Forelimb muscle (tissue), 1 donor: Measurements from ENCODE around the gene PDIA6. TPM values are rescaled to one million over a fixed set of nuclear protein-coding genes. Genes with fewer than 3 reads are reported as not detected.
"Not testable (repeated sequence)": the region's sequence is repeated elsewhere in the genome, so short reads cannot be mapped to it uniquely, and the experiment has no call there.

Experiments
- DNase-seq: peaks from one replicate; pipeline ENCODE4 v3.0.0-alpha.2; 2013; ENCODE audit warnings: low read depth
- polyA plus RNA-seq: library from polyadenylated mRNA; unstranded; fragments of 120-200 nt; gene quantifications from one replicate; pipeline ENCODE4 v1.2.1, GENCODE V29; 2013; ENCODE audit not compliant: insufficient read length

Gene PDIA6
- polyA plus RNA-seq, 1 donor = 111 TPM

DNA sequence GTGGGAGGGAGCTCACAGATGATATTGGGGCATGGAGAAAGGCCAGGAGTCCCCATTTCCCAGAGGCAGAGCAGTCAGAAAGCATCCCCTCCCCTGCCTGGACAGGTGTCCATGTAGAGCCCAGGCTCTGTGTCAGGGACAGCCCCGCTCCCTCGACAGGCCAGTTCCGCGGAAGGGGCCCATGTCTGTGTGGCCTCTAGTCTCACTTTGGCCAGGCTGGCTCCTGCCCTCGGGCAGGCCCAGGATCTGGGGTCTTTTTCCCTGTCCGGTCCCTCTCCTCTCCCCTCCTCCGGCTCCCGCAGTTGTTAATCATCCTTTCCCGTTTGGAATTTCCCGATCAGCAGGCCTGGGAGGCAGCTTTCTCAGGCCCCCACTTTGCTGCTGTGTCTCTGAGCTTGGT lies 20.4 kb upstream of the PDIA6 start:
- no peak for DNase-seq

- DNase-seq = peak; percentile 50
Measured at GRCh38 chr2:10832203-10832936, 19.8 kb upstream of the PDIA6 start.

DNA sequence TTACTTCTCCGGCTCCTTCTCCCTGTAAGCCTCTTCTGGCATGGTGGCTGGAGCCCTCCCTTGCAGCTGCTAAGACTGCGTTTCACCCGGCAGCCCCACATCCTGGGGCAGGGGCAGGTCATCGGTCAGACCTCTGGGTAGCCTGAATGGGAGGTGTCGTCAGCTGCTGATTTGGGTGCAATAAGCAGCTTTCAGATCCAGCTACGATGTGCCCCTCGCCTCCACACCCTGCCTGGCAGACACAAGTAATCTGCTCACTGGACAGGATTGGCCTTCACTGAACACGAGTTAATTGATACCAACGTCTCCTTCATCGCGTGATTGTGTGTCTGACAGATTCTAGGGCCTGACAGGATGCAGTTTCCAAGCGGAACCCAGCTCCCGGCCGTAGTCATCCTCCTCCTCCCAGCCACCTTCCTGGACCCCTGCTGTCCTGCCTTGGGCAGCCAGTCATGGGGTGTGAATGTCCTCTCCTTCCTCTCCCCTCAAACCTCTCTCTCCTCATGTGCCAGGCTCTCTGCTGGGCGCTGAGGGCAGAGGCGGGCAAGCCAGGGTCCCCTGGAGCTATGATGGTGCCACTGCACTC lies 18.9 kb upstream of the PDIA6 start:
- no peak for DNase-seq

DNA sequence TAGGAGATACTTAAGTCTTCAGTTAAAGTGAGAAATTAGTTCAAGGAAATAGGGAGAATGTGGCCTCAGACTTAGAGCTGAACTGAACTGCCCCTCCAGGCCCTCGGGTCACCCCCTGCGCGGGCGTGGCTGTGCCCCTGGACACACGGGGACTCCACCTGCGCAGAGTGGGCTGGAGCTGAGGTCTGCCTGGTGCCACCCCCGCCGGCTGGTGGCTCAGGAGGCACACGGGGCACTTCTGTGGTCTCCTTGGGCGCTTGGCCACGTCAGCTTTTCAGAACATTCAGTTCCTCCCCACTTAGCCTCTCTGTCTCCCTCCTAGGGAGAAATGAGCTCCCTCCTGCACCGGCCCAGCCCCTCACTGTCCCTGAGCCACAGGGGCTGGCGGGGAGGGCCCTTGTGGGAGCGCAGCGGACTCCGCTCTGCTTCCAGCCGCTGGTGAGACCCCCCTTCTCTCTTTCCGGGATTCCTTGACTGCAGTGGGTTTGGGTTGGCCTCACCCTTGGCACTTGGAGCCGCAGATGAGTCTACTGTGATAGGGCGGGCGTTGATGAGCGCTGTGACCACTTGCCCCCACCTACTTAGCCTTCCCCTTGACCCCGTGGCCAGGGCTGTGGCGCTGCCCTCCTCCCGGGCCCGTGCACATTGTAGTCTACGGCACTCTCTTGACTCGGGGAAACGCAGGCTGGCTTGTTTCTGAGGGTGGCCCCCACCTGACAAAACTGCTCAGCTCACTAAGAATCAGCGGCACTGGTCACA lies 18.2 kb upstream of the PDIA6 start:
- DNase-seq = no peak

DNA sequence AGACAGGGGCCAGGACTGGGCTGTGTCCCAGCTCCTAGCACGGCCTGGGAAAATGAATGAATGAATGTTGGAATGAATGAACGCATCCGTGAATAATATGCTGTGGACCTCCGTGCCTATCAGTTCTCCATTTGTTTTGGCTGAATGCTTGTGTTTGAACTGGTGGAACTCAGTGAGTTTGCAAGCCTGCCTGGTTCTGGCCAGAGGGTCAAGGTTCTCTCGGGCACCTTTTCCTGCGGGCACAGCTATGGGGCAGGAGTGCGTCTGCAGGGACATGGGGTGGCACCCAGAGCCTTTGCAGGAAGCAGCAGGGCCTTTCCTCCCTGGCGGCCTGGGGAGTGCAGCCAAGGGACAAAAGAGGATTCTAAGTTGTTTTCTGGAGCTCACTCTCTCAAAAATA lies 17.6 kb upstream of the PDIA6 start:
- DNase-seq = no peak

DNA sequence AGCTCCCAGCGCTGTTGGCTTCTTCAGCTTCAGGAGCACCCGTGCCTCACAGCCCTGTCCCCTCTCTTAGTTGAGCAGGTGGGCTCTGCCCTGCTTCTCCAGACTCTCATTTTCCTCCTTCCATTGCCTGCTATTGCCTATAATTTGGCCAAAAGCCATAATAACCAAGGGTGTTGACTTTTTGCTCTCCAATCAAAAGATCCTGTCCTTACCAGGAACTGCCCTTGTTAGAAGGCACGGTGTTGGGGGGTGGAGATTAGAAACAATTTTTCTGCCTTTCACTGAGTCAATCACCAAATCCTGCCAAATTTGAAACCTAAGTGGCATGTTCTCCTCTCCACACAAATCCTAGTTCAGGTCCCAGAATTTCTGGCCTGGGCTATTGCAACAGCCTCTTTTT lies 16.7 kb upstream of the PDIA6 start:
- DNase-seq = no peak

GRCh38 chr2:10828346-10828745 lies 15.8 kb upstream of the PDIA6 start:
- no peak for DNase-seq

GRCh38 chr2:10826625-10827024 lies 14.0 kb upstream of the PDIA6 start:
- DNase-seq = no peak

GRCh38 chr2:10826026-10826425 lies 13.4 kb upstream of the PDIA6 start:
- DNase-seq = no peak

GRCh38 chr2:10824191-10824590 lies 11.6 kb upstream of the PDIA6 start:
- no peak for DNase-seq

DNA sequence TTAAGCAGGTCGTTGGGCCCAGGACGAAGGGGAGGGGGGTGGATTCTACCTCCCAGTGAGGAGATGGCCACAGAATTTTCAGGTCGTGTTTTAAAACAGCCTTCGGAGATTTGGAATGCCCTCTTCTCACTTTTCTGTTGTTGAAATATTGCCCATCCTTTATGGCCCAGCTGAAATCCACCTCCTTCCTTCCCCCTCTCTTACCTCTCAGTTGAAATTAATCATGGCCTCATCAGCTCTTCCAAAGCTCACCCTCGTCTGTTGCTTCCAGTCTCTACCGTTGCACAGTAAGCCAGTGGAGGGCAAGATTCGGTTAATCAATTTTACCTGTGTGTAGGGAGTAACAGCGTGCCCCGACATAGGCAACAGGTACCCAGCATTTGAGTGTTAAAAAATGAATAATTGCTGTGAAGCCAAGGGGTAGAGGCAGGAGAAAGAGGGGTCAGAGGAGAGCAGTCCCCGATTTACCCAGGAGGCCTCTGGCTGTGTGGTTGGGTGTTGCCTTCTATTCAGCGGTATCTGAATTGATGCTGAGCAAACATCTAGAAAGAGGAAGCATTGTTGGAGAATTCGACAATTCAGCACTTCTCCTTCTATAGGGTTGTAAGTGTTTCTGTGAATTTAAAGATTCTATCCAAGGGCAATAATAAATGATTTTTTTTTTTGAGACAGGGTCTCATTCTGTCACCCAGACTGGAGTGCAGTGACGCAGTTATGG lies 8.6 kb upstream of the PDIA6 start:
- DNase-seq = no peak

DNA sequence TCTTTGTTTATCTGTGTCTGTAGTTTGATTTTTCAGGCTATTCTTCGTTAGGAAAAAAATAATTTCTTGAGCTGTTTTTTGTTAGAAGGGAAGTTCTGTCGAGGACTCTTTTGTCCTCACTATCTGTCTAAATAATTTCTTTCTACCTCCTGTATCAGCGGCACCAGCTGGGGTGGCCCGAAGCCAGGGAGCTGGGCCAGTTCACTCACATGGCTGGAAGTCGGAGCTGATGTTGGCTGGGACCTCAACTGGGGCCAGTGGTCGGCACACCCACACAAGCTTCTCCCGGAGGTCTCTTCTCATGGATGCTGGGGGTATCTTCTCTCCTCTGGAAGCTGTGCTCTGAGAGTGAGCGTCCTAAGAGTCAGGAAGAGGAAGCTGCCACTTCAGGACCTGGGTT lies 8.0 kb upstream of the PDIA6 start:
- no peak for DNase-seq

GRCh38 chr2:10819714-10820314 lies 7.2 kb upstream of the PDIA6 start:
- no peak for DNase-seq

DNA sequence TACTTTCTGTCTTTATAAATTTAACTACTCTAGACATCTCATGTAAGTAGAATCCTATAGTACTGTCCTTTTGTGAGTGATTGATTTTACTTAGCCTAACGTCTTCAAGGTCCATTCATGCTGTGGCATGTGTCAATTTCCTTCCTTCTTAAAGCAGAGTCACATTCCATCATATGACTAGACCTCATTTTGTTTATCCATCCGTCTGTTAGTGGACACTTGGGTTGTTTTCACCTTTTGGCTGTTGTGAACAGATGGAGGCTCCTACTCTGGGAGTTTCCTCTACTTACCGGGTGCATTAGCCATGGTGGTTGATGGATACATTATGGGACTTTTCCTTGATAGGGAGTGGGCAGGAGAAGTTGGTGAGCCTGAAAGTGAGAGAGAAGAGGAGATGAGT lies 6.4 kb upstream of the PDIA6 start:
- no peak for DNase-seq

- DNase-seq = not testable (repeated sequence)
Measured at GRCh38 chr2:10818305-10818704, 5.7 kb upstream of the PDIA6 start.

- DNase-seq = no peak
Measured at GRCh38 chr2:10817413-10817812, 4.8 kb upstream of the PDIA6 start.

DNA sequence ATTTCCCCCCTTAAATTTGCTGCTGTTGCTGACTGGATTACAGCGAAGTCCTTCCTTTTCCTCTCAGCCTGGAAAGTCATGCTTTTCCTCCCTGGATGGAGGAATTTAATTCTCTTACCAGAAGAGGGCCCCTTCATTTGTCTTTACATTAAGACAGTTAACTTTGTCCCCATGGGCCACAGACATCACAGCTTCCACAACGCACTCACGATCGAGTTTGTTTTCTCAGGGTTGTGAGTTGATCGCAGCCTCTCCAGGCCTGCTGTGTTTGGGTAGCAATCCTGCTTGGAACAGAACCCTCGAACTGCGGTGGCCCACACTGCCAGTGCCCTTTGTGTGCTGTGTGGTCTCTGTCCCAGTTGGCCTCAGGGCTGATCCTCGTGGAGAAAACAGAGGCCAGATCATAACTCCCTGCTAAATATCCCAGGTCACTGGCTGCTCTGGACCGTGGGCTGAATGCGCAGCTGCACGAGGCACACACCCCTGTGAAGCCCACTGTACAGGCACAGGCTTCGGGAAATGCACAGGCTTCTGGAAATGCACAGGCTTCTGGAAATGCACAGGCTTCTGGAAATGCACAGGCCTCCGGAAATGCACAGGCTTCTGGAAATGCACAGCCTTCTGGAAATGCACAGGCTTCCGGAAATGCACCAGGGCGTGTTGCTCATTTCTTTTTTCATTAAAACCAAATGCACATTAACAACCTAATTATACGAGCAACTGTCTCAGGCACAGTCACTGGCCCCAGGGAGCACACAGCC lies 2.2 kb upstream of the PDIA6 start:
- DNase-seq = no peak

DNA sequence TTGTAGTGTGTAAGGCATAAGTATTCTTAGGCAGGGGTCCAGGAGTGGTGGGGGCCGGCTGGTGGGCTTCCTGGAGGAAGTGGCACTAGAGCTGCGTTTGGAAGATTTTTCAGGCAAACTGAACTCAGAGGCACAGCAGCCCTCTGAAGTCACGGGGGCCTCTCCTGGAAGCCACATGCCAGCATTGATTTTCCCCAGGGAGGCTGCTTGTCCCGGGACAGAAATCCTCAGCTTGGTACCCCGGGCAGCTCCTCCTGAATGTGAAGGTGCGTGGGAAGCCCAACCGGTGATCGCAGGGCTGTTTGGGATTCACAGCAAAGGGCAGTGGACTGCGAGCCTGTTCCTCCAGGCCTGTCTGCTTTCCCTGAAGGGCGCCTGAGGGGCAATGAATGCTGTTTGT lies 1.6 kb upstream of the PDIA6 start:
- no peak for DNase-seq

DNA sequence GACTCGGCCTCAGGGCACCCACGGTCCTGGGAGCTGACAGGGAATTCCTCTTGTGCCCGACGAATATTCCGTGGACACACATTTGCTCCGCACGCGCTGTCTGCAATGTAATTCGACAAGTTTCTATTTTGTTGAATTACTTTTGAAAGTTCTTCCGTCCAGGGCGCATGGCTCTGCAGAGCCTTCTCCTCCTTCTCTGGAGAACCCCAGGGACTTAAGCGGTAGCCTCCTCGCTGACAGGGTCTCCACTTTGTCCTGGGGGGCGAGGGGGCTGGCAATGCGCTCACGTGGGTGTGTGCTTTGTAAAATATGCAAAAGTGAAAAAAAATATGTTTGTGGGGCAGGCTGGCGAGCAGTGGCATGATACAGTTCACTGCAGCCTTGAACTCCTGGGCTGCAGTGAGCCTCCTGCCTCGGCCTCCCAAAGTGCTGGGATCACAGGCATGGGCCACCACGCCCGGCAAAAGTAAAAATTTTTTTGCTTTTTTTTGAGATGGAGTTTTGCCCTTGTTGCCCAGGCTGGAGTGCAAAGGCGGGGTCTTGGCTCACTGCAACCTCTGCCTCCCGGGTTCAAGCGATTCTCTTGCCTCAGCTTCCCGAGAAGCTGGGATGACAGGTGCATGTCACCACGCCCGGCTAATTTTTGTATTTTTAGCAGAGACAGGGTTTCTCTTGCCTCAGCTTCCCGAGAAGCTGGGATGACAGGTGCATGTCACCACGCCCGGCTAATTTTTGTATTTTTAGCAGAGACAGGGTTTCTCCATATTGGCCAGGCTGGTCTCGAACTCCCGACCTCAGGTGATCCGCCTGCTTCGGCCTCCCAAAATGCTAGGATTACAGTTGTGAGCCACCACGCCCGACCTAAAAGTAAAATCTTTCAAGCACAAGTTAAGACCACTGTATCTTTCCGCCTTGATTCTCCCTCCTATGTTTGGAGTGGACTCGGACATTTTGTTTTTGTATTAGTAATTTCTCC lies 866 bp upstream of the PDIA6 start:
- not testable (repeated sequence) for DNase-seq

DNA sequence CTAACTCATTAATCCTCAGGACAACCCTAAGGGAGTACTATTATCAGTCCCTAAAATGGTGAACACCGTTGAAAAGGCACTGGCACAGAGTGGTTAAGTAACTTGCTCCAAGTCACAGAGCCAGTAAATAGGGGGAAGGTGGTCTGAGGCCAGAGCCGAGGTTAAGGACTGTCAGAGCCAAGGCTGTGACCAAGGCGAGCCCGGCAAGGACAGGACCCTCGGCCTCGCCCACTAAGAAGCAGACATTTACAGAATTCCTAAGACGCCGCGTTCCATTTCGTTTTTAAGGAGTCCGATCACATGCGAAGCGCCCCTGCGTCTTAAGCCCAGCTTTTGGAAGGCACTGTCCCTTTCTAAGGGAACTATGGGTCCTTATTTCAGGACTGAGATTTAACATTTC lies 1.1 kb downstream of the PDIA6 start:
- no peak for DNase-seq
